Uterus (tissue), 4 donors: ENCODE data around the gene IL25. TPM values are rescaled to one million over a fixed set of nuclear protein-coding genes. Genes with fewer than 3 reads are reported as not detected.

ENCODE experiments used
- DNase-seq, 2 donors: peaks; one replicate each; pipeline ENCODE4 v3.0.0-alpha.2; 2019 to 2020
- H3K27ac ChIP-seq, 2 donors: fragments of 200-600 bp; sonication (generic); 1 replicate in 1 of 2; 2 replicates in 1 of 2; pipeline ENCODE4 v1.5.1; 2016 to 2018
- H3K27me3 ChIP-seq, 2 donors: fragments of 200-600 bp; sonication (generic); one replicate each; pipeline ENCODE4 v1.5.1; 2018 to 2019; ENCODE audit warnings: control low read depth in 1 of 2
- H3K36me3 ChIP-seq, 2 donors: fragments of 200-600 bp; sonication (generic); one replicate each; pipeline ENCODE4 v1.5.1; 2019; ENCODE audit warnings: control low read depth in 1 of 2
- H3K4me1 ChIP-seq, 2 donors: fragments of 200-600 bp; sonication (generic); one replicate each; pipeline ENCODE4 v1.5.1; 2018 to 2019; ENCODE audit warnings: control low read depth in 1 of 2
- H3K4me3 ChIP-seq, 2 donors: fragments of 200-600 bp; sonication (generic); 1 replicate in 1 of 2; 2 replicates in 1 of 2; pipeline ENCODE4 v1.5.1; 2018 to 2019; ENCODE audit warnings: mild to moderate bottlenecking in 1 of 2
- H3K9me3 ChIP-seq, 2 donors: fragments of 200-600 bp; sonication (generic); one replicate each; pipeline ENCODE4 v1.5.1; 2019; ENCODE audit warnings: control low read depth in 1 of 2
- POLR2A ChIP-seq, 2 donors: fragments of 450-650 bp; IDR thresholded peaks; one replicate each; pipeline ENCODE4 v1.6.1; 2016; ENCODE audit warnings: antibody characterized with exemption in 2 of 2, mild to moderate bottlenecking in 1 of 2, moderate library complexity in 1 of 2
- intact Hi-C: fragments of 100-400 bp; cut with DNase I; formaldehyde crosslinking; loops from one replicate; pipeline ENCODE4 v1.15.1; 2023; ENCODE audit warnings: low total_unique reads
- total RNA-seq, 4 donors: library from RNA; depleted of rRNA in 3 of 4; stranded (reverse); fragments of >200 nt in 3 of 4; gene quantifications; one replicate each; pipeline versions ENCODE4 v1.1.0 to v1.2.4, GENCODE V29; 2014 to 2023
- TF ChIP-seq, protein P1 (sequence below), 4 experiments: fragments of 200-600 bp in 2 of 4; fragments of 450-650 bp in 2 of 4; sonication (generic) in 2 of 4; IDR thresholded peaks; one replicate each; pipeline ENCODE4 v1.5.1; 2016 to 2019; ENCODE audit warnings: antibody characterized with exemption in 4 of 4, mild to moderate bottlenecking in 2 of 4, moderate library complexity in 1 of 4
- donor health status: DM: yes; HTN: yes; CAD: no.

IL25 gene
- total RNA-seq, 4 donors from 2014 or later: not detected

DNA sequence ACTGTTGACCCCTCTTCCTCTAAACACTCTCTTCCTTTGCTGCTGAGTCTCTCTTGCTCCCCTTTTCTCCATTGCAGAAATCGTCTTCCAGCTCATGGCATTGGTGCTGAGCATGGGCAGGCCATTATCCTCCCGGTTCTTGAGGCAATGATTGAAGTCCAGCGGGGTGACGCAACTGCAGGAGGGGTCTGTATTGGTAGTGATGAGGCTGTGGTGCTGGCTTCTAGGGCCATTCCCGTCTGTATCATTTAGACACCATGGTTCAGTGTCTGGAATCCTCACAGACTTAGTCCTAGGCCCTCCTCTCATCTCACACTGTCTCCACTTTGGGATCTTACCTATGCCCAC is 19.2 kb upstream of the IL25 start:
- Histone ChIP-seq H3K27me3 (no peaks in the 10 kb centered on the region), H3K27ac (no peak overlapping the region), H3K9me3 (no peaks in the 10 kb centered on the region), H3K4me1 (no peaks in the 10 kb centered on the region), H3K4me3 (no peak overlapping the region), H3K36me3 (no peaks in the 10 kb centered on the region)
- DNase-seq: no peak
- TF ChIP-seq POLR2A (IDR thresholded peaks at IDR 0.05): no peak
- TF ChIP-seq, protein P1, sequence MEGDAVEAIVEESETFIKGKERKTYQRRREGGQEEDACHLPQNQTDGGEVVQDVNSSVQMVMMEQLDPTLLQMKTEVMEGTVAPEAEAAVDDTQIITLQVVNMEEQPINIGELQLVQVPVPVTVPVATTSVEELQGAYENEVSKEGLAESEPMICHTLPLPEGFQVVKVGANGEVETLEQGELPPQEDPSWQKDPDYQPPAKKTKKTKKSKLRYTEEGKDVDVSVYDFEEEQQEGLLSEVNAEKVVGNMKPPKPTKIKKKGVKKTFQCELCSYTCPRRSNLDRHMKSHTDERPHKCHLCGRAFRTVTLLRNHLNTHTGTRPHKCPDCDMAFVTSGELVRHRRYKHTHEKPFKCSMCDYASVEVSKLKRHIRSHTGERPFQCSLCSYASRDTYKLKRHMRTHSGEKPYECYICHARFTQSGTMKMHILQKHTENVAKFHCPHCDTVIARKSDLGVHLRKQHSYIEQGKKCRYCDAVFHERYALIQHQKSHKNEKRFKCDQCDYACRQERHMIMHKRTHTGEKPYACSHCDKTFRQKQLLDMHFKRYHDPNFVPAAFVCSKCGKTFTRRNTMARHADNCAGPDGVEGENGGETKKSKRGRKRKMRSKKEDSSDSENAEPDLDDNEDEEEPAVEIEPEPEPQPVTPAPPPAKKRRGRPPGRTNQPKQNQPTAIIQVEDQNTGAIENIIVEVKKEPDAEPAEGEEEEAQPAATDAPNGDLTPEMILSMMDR (IDR thresholded peaks at IDR 0.05): no peak
- intact Hi-C loops: no loop called here

DNA sequence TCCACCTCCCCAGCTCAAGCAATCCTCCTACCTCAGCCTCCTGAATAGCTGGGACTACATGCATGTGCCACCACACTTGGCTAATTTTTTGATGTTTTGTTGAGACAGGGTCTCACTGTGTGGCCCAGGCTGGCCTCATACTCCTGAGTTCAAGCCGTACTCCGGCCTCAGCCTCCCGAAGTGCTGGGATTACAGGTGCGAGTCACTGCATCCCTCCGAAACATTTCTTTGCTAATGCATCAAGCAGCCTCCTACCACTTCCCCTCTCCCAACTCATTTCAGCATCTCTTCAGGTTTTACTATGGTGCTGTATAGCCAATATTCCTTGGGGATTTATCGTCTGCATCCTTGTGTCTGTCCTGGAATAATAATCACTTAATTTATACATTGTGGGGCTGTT is 17.6 kb upstream of the IL25 start:
- DNase-seq: no peak
- TF ChIP-seq, protein P1 (IDR thresholded peaks at IDR 0.05): no peak
- no peak for TF ChIP-seq POLR2A (IDR thresholded peaks at IDR 0.05)
- intact Hi-C loops: no loop called here

DNA sequence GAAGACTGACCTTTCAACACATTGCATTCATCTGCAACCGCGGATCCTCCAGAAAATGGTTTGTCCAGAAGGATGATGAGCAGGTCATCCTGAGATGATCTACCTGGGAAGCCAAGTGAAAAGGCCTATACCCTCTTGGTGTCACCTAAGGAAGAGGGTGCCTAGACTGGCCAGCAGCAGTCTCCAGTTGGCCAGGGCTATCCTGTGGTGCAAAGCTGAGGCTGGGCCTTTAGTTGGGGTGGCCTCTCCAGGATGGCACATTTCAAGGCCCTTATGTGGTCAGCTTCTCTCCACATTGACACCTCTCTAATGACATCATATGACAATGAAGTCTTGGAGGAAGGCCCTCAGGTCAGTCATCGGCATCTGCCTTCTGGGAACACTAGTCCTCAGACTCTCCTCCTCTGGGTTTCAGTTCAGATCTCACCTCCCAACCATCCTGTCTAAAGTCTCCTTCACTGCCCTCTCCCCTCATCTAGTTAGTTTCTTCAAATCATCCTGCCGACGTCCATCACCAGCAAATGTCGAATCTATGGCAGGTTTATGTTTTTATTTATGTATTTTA is 16.7 kb upstream of the IL25 start:
- Histone ChIP-seq H3K4me3 (no peak overlapping the region), H3K27me3 (no peaks in the 10 kb centered on the region), H3K27ac (no peak overlapping the region), H3K36me3 (no peaks in the 10 kb centered on the region), H3K4me1 (no peaks in the 10 kb centered on the region), H3K9me3 (no peaks in the 10 kb centered on the region)
- DNase-seq: no peak
- intact Hi-C loops: no loop called here
- TF ChIP-seq, protein P1 (IDR thresholded peaks at IDR 0.05): no peak
- TF ChIP-seq POLR2A (IDR thresholded peaks at IDR 0.05): no peak

More for the DNA sequence above, 17.6 kb upstream of the IL25 start:
- H3K27ac ChIP-seq: no peak overlapping the region
- H3K9me3 ChIP-seq: no peaks in the 10 kb centered on the region
- no peak overlapping the region for H3K4me3 ChIP-seq
- H3K4me1 ChIP-seq: no peaks in the 10 kb centered on the region
- H3K27me3 ChIP-seq: no peaks in the 10 kb centered on the region
- no peaks in the 10 kb centered on the region for H3K36me3 ChIP-seq

DNA sequence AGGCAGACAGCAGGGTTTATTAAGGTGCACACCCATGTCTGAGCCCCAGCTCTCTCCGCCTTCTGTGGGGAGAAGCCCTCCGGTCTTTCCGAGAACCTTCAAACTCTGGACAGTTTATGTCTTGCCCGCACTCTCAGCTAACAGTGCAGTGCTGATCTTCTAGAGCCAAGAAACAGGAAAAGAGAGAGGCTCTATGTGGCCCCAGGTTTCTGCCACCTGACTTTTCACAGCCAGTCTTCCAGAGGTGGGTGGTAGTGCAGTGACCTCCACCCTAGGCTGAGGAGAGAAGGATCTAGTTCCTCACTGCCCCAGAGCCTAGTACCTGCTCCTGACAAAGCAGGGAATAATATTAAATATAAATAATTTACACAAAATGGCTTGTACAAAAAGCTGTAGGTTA is 15.9 kb upstream of the IL25 start:
- Histone ChIP-seq H3K4me3 (no peak overlapping the region), H3K27me3 (no peaks in the 10 kb centered on the region), H3K27ac (no peak overlapping the region), H3K9me3 (no peaks in the 10 kb centered on the region), H3K4me1 (no peaks in the 10 kb centered on the region), H3K36me3 (no peaks in the 10 kb centered on the region)
- intact Hi-C loops: no loop called here
- DNase-seq: no peak
- no peak for TF ChIP-seq POLR2A (IDR thresholded peaks at IDR 0.05)
- TF ChIP-seq, protein P1 (IDR thresholded peaks at IDR 0.05): no peak

DNA sequence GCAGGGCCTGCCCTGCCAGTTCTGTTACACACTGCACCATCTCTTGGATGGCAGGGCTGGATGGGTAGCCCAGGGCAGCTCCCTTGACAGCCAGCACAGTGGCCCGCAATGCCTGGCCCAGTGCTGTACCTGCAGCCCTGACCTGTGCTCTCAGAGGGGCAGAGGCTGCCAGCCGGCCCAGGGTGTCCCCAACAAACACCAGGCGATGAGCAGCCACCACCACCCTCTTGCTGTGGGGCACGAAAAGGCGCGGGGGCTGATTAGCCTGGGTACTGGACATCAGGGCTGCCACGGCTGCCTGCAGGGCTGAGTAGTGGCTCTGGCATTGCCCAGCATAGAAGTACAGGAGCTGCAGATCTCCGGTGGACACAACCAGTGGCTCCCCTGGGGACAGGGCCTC is 15.3 kb upstream of the IL25 start:
- H3K9me3 ChIP-seq: no peaks in the 10 kb centered on the region
- no peaks in the 10 kb centered on the region for H3K27me3 ChIP-seq
- intact Hi-C loops: no loop called here
- TF ChIP-seq POLR2A (IDR thresholded peaks at IDR 0.05): no peak
- TF ChIP-seq, protein P1 (IDR thresholded peaks at IDR 0.05): no peak
- H3K4me1 ChIP-seq: no peaks in the 10 kb centered on the region
- H3K36me3 ChIP-seq: no peaks in the 10 kb centered on the region
- no peak overlapping the region for H3K27ac ChIP-seq
- H3K4me3 ChIP-seq: no peak overlapping the region
- no peak for DNase-seq
